Stimulated activated effector memory CD8-positive, alpha-beta T cell treated with anti-CD3 and anti-CD28 coated beads, Interleukin-12 subunit alpha, Interleukin-12 subunit beta, amount 100 ng/mL, for 72 hours (primary cell): ENCODE results near the gene PPP3CA.

ENCODE experiments used
- ATAC-seq: fragments of 150-1000 bp; cut with Tn5 transposase; 2 replicates; pipeline ENCODE4 v1.10.0; 2021
- DNase-seq, 2 donors: peaks; one replicate each; pipeline ENCODE4 v3.0.0; 2021 to 2022; ENCODE audit warnings: low spot score in 2 of 2
- H3K27ac Mint-ChIP-seq: one replicate; pipeline ENCODE4 v1.8.0; 2022; ENCODE audit warnings: mild to moderate bottlenecking, mixed read lengths
- H3K36me3 Mint-ChIP-seq: one replicate; pipeline ENCODE4 v1.8.0; 2022; ENCODE audit warnings: mild to moderate bottlenecking, mixed read lengths
- H3K4me1 Mint-ChIP-seq: one replicate; pipeline ENCODE4 v1.8.0; 2022; ENCODE audit warnings: mixed read lengths
- H3K4me3 Mint-ChIP-seq: one replicate; pipeline ENCODE4 v1.8.0; 2022; ENCODE audit warnings: mild to moderate bottlenecking, mixed read lengths
- H3K9me3 Mint-ChIP-seq: one replicate; pipeline ENCODE4 v1.8.0; 2022; ENCODE audit warnings: mixed read lengths

PPP3CA gene

DNA sequence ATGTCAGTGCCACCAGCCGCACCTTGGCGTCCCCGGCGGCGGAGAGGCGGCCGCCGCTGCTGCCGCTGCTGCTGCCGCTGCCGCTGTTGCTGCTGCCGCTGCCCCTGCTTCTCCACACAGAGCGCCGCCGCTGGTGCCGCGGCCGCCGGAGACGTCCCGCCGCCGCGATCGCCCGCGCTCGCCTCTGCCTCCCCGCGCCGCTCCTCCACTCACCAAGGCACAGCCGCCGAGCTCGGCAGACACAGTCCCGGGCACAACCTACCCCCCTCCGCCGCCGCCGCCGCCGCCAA is at the start of gene PPP3CA:
Gene PPP3CA, minus strand, starts transcription at position 260 of the 290 bp plus-strand sequence.
- DNase-seq (no peak), ATAC-seq (no peak)
- peak within 1 kb of the TSS; percentile 96 for H3K27ac Mint-ChIP-seq
- peaks cover 23% of the 10 kb centered on the region for H3K36me3 Mint-ChIP-seq
- peak within 1 kb of the TSS; percentile 98 for H3K4me3 Mint-ChIP-seq
- H3K4me1 Mint-ChIP-seq: peaks cover 36% of the 10 kb centered on the region
- H3K9me3 Mint-ChIP-seq: no peaks in the 10 kb centered on the region

DNA sequence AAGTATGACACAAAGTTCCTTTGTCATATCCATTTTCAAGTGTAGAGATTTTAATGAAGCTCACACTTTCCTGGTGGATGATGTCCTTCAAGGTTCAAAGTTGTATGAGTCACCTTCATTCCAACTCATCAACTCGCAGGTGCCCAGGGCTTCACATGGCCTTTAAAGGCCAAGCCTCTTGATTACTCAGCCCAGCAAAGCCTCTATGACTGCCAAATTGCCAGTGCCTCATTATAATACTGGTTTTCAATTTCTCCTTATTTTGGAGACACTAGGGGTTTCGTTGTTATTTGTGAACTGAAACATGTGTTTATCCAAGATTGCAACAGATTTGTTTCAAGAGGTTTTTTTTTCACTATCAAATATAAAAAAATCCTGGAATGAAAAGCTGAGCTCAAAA is 45.9 kb upstream of the PPP3CA start:
- ATAC-seq: peak; percentile 76
- no peak for DNase-seq
- Mint-ChIP-seq H3K4me3 (no peak overlapping the region), H3K27ac (no peak overlapping the region), H3K9me3 (no peaks in the 10 kb centered on the region), H3K4me1 (no peaks in the 10 kb centered on the region), H3K36me3 (no peaks in the 10 kb centered on the region)

DNA sequence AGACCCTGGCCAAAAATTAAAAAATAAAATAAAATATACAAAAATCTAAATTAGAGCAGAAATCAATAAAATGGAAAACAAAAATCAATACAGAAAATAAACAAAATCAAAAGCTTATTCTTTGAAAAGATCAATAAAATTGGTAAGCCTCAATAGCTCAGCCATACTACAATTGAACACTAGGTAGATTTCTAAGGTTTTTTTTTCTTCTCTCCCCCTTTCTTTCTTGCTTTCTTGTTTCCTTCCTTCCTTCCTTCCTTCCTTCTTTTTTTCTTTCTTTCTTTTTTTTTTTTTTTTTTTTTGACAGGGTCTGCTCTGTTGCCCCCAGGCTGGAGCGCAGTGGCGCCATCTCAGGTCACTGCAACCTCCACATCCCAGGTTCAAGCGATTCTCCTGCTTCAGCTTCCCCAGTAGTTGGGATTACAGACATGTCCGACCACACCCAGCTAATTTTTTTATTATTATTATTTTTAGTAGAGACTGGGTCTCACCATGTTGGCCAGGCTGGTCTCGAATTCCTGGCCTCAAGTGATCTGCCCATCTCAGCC is 23.4 kb upstream of the PPP3CA start:
- no peaks in the 10 kb centered on the region for H3K36me3 Mint-ChIP-seq
- no peak for DNase-seq
- no peak overlapping the region for H3K27ac Mint-ChIP-seq
- no peak overlapping the region for H3K4me3 Mint-ChIP-seq
- H3K4me1 Mint-ChIP-seq: peaks cover 6% of the 10 kb centered on the region
- ATAC-seq: no peak
- peaks cover 3% of the 10 kb centered on the region for H3K9me3 Mint-ChIP-seq

DNA sequence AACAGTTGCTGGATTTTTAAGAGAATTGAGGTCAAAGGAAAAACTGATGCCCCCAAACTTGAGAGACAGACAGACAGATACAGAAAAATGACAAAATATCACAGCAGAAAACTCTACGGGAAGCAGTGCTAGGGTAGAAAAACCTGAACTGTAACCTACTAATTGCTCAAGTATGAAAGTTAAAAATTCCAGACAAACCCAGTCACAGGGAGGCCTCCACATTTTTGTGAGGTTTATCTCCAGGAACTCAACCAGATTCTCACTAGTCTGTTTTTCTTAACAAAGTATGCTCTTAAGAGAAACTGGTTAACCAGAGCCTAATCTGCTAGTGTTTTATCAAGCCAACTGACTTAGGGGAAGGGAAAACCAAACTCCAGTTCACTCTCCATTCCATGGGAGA is 19.9 kb upstream of the PPP3CA start:
- H3K27ac Mint-ChIP-seq: no peak overlapping the region
- peaks cover 3% of the 10 kb centered on the region for H3K9me3 Mint-ChIP-seq
- no peak overlapping the region for H3K4me3 Mint-ChIP-seq
- ATAC-seq (no peak), DNase-seq (no peak)
- H3K4me1 Mint-ChIP-seq: peaks cover 2% of the 10 kb centered on the region
- no peaks in the 10 kb centered on the region for H3K36me3 Mint-ChIP-seq

DNA sequence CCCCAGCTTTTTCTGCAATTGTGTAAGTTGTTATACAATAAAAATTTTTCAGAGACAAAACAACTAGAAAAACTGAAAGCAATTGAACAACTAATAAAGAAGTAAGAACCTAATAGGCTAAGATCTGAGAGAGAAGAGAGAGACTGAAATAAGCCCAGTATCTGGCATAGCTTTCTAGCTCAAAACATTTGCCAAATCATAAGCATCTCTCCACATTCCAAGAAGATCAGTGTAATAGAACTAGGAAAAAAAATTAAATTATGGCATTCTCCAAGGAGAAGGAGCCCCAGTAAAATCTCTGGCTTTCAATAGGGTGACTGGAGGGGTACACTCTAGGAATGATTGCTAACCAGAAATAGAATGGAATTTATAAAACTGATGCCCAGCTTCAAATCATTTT is 19.0 kb upstream of the PPP3CA start:
- no peak for DNase-seq
- H3K27ac Mint-ChIP-seq: no peak overlapping the region
- no peak overlapping the region for H3K4me3 Mint-ChIP-seq
- H3K36me3 Mint-ChIP-seq: no peaks in the 10 kb centered on the region
- peaks cover 3% of the 10 kb centered on the region for H3K9me3 Mint-ChIP-seq
- no peaks in the 10 kb centered on the region for H3K4me1 Mint-ChIP-seq
- no peak for ATAC-seq

DNA sequence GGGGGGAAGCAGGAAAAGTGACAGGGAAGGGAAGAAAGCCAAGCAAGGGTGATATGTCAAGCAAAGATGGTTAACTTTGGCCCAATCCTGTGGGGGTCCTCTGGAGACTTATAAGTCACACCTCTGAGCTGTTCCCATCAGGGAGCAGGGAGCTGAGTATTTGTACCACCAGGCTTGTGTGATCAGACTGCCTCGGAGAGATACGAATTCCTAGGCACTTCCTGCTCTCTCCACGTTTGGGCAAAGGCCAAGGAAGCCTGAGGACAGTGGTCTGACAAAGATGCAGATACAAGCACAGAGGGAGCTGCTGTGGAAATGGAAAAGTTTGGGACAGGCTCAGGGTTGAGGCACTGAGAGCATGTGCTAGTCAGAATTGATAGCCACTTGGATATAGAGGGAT is 10.4 kb upstream of the PPP3CA start:
- Mint-ChIP-seq H3K4me3 (no peak overlapping the region), H3K9me3 (no peaks in the 10 kb centered on the region), H3K27ac (no peak overlapping the region), H3K36me3 (no peaks in the 10 kb centered on the region), H3K4me1 (no peaks in the 10 kb centered on the region)
- ATAC-seq: no peak
- no peak for DNase-seq

DNA sequence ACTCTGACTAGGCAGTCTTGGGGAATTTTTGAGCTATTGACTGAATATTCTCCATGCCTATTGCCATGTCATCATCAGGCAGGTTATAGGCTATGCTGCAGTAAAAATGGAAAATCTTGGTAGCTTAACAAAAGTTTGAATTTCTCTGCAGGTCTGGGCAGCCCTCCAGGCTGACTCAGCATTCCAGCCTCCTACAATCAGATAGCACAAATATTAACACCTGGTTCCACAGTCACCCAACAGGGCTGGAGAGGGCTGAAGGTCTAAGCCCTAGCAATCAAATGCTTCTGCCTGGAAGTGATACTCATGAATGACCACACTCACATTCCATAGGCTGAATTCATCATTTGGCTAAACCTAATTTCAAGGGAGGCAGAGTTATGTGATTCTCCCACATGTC is 9.6 kb upstream of the PPP3CA start:
- no peaks in the 10 kb centered on the region for H3K4me1 Mint-ChIP-seq
- ATAC-seq: no peak
- H3K36me3 Mint-ChIP-seq: no peaks in the 10 kb centered on the region
- H3K27ac Mint-ChIP-seq: no peak overlapping the region
- H3K9me3 Mint-ChIP-seq: no peaks in the 10 kb centered on the region
- no peak for DNase-seq
- H3K4me3 Mint-ChIP-seq: no peak overlapping the region

DNA sequence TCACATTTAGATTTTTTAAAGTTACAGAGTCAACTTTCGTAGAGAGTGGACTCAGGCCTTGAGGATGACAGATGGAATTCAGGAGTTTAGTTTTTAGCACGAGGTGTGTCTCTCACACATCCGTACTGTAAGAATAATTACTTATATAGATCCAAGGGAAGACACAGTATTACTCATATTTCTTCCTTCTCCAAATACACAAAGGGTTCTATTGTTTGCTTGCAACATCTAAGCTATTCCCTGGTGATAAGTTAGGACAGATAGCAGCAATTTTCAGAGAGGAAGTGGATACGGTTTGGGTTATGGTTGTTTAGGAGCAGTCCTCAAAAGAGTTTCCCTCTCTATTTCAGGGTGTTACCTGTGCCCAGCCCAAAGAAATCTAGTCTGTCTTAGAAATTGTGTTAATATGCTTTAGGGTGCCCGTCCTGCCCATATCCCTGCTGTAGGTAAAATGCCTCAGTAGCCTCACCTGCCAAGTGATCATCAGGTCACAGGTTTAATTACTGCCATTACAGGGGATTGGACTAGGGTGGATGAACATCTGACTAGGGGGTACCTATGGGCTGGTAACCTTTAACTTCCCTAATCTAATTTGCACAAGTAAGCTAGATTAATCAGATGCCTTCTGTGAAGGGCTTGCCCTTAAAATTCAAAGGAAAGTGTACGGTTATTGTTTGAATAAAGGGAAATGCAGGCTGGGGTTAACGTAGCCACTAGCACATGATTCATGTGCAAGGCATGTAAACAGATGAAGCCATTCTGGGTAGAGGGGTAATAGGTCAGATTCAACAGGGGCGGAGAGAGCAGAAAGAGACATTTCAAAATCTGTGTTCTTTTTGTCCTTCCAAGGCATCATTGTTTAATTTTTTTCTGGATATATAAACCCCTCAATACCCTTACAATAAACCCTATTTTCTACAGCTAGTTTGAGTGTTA is 8.7 kb upstream of the PPP3CA start:
- no peaks in the 10 kb centered on the region for H3K4me1 Mint-ChIP-seq
- no peak overlapping the region for H3K27ac Mint-ChIP-seq
- no peak overlapping the region for H3K4me3 Mint-ChIP-seq
- DNase-seq: no peak
- ATAC-seq: no peak
- H3K36me3 Mint-ChIP-seq: no peaks in the 10 kb centered on the region
- no peaks in the 10 kb centered on the region for H3K9me3 Mint-ChIP-seq

DNA sequence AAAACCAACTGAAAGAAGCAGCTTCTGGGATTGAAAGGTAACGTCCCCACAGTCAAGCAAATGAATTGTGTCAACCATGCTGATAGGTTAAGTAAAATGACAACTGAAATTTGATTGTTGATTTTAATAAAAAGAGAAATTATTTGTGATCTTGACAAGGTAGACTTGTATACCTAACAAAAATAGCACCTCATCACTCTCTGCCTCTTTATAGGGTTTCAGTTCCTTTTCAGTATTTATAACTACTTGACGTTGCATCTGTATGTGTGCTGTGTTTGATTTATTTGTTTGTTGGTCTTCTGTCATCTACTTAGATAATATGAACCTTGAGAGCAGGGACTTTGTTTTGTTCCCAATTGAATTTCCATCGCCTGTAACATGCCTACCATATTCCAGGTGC is 7.9 kb upstream of the PPP3CA start:
- Mint-ChIP-seq H3K9me3 (no peaks in the 10 kb centered on the region), H3K27ac (no peak overlapping the region), H3K4me1 (no peaks in the 10 kb centered on the region), H3K36me3 (no peaks in the 10 kb centered on the region), H3K4me3 (no peak overlapping the region)
- no peak for ATAC-seq
- DNase-seq: no peak

DNA sequence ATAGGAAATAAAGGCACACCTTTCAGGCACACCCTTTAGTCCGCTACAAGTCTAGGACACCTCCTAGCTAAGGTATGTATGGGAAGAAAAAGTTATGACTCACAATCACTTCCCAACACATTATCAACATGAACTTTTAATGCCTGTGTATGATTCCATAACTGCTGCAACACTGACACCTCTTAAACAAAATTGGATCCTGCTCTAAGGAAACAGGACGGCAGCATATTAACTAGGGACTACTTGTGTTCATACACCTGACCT is 2.4 kb upstream of the PPP3CA start:
- DNase-seq (no peak), ATAC-seq (no peak)
- no peaks in the 10 kb centered on the region for H3K9me3 Mint-ChIP-seq
- no peak overlapping the region for H3K27ac Mint-ChIP-seq
- peaks cover 23% of the 10 kb centered on the region for H3K36me3 Mint-ChIP-seq
- H3K4me3 Mint-ChIP-seq: no peak overlapping the region
- H3K4me1 Mint-ChIP-seq: peaks cover 17% of the 10 kb centered on the region

DNA sequence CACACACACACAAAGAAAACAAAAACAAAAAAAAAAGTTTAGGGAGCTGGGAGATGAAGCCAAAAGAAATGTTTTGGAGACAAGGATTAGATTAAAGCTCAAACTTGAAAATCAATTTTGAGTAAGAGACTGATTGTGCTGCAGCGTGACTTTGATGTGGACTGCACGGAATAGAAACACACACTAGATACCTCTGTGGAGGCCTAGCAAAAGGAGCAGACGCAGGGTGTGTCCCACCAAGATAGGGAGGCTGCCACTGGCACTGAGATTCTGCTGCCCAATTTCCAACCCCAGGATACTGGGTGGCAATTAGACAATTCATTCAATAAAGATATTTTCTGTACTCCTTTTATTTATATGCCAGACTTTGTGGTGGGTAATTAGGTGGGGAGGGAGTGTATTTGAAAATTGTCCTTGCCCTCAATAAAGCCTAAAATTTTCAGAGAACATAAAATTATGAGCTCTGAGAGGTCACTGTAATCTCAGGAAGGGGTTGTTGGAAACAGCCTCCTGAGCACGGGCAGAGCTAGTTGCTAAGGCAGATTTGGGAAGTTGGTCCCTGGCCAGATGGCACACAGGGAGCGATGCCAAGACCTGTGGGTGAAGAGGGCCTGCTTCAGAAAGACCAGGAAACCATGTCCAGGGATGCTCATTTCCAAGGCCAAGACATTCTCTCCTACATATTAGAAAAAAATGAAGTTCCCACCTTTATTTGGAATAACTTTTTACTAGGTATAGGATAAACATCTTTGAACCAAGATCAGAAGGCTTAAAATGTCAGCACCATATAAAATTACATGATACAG is 1.9 kb upstream of the PPP3CA start:
- H3K27ac Mint-ChIP-seq: no peak overlapping the region
- DNase-seq: no peak

DNA sequence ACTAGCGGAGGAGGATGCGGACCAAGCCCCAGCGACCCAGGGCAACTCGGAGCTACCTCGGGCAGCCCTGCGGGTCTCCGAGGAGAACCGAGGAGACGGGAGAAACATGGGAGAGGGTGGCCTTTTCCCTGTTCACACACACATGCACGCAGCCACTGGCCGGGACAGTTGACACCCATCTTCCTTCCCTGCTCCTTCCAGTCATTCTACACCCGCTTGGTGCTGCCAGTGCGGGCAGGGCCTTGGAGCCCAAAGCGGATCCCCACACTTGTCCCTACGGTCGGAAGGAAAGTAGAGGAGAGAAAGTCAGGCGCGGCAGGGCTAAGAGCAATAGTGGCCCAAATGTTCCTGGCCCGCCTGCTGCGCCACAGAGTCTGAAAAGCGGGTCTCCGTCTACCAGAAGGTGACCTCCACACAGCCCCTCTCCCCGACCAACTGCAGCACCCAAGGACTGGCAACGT is 1.1 kb upstream of the PPP3CA start:
- peak overlapping the region; percentile 96 for H3K27ac Mint-ChIP-seq
- no peaks in the 10 kb centered on the region for H3K9me3 Mint-ChIP-seq
- H3K36me3 Mint-ChIP-seq: peaks cover 23% of the 10 kb centered on the region
- DNase-seq (no peak), ATAC-seq (no peak)
- peak overlapping the region; percentile 98 for H3K4me3 Mint-ChIP-seq
- peaks cover 27% of the 10 kb centered on the region for H3K4me1 Mint-ChIP-seq

More for the DNA sequence above, 1.9 kb upstream of the PPP3CA start:
- Mint-ChIP-seq H3K36me3 (peaks cover 23% of the 10 kb centered on the region), H3K9me3 (no peaks in the 10 kb centered on the region), H3K4me3 (peak overlapping the region; percentile 98), H3K4me1 (peaks cover 22% of the 10 kb centered on the region)
- ATAC-seq: no peak

DNA sequence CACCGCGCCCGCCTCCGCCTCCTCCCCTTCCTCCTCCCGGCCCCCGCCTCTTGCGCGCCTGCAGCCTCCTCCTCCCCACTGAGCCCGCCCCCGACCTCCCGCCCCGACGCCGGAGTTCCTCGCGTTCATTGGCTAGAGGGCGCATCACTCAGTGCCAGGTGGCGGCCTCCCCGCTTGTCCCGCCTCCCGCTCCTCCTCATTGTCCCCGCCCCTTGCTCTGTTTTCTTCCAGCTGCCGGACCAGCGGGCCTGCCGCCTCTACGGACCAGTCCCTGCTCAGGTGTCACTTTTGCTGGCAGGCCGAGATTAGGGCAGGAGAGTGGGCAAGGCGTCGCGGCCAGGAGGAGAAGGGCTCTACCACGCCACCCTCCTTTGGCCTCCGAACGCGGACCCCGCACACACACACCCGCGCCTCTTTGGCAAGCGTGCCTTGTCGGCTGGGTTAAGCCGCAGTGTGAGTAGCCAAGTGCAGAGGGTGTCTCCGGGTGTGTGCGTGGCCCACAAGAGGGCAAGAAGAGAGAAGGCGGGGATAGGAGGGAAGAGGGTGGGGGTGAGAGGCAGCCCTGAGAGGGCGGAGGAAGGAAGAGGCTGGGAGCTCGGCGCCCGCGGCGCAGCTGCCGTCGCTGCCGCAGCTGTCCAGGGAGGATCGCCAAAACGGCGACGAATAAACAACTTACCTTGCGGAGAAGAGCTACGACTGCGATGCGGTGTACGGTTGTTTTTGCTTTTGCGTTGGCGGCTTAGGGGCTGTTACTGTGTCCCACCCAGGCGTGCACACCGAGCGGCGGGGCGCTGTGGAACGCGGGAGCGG is 436 bp upstream of the PPP3CA start:
- peak; percentile 98 to 99 for DNase-seq
- peaks cover 23% of the 10 kb centered on the region for H3K36me3 Mint-ChIP-seq
- H3K4me1 Mint-ChIP-seq: peaks cover 33% of the 10 kb centered on the region
- peak overlapping the region; percentile 96 for H3K27ac Mint-ChIP-seq
- no peaks in the 10 kb centered on the region for H3K9me3 Mint-ChIP-seq
- ATAC-seq: peak; percentile 89
- peak overlapping the region; percentile 98 for H3K4me3 Mint-ChIP-seq

DNA sequence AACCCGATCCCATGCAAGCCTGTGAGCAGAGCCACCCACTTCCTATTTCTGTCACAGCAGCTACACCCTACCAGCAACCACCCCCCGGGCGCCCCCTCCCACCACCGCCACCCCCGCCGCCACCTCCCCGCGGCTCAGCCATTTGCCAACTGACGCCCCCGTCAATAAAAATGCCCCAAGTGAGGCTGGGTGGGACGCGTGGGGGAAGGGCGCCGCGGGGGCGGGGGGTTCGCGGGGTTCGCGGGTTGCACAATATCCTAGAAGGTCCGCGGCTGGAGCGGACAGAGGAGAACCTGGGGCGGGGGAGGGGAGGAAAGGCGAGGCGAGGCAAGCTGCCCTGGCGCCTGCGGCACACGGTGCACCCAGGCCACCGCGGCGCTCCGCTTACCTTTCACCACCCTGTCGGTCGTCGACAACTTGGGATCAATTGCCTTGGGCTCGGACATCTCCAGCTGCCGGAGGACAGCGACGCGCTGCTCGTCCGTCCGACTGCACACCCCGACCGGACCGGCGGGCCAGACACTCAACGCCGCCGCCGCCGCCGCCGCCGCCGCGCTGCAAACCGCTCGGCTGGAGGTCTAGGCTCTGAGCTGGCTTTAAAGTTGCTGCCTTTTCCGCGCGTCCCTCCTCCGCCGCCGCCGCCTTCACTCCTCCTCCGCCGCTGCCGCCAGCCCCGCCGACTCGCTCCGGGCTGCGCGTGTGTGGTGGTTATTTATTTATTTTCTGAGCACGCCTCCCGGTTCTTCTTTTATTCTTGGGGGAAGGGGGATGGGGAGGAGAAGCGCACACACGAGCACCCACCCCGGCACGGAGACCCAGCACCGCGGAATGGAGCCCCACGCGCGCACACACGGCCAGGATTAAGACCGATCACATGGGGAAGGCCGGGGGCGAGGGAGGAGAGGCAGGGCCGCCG is 717 bp downstream of the PPP3CA start:
- H3K36me3 Mint-ChIP-seq: peaks cover 23% of the 10 kb centered on the region
- peak overlapping the region; percentile 96 for H3K27ac Mint-ChIP-seq
- peak overlapping the region; percentile 98 for H3K4me3 Mint-ChIP-seq
- DNase-seq (peak in 1 of 2 donors; percentile 32), ATAC-seq (peak; percentile 27)
- no peaks in the 10 kb centered on the region for H3K9me3 Mint-ChIP-seq
- H3K4me1 Mint-ChIP-seq: peaks cover 38% of the 10 kb centered on the region
